Cardiac fibroblast (primary cell): ENCODE measurements around the gene TEX30.

Experiments
- DNase-seq, 2 donors: peaks; one replicate each; pipeline versions ENCODE4 v3.0.0 to v3.0.0-alpha.2; 2010; ENCODE audit warnings: low read depth in 2 of 2
- H3K4me3 ChIP-seq, 2 donors: replicated peaks in 1 of 2; 1 replicate in 1 of 2; 2 replicates in 1 of 2; pipeline ENCODE4 v1.5.1; 2011; ENCODE audit warnings: low read depth in 2 of 2, low read length in 2 of 2, mild to moderate bottlenecking in 2 of 2, moderate library complexity in 1 of 2
- TF ChIP-seq, protein P1 (sequence below): IDR thresholded peaks from one replicate; pipeline ENCODE4 v1.5.1; 2011; ENCODE audit warnings: low read depth, mild to moderate bottlenecking, low read length, inconsistent platforms

The TEX30 gene

DNA sequence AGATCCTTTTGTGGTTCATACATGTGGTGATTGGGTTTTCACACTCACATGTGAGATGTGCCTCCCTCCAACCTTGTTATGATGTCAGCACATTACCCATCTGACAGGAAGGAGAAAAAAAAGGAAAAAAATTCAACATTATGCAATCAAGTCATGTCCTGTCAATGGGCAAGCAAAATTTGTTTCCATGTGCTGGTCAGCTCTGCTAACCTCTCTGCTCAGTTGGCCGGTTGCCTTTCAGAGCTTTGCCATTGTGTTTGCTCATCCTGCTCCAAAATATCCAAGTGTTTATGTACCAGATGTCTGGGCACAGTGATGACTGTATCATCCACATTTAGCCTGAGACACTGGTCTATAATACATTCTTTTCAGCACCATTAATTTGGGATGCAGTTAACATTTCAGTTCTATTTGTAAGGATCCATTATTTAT lies 51.8 kb downstream of the TEX30 start:
- no peak overlapping the region for H3K4me3 ChIP-seq
- DNase-seq: peak; percentile 74 to 78
- TF ChIP-seq, protein P1, sequence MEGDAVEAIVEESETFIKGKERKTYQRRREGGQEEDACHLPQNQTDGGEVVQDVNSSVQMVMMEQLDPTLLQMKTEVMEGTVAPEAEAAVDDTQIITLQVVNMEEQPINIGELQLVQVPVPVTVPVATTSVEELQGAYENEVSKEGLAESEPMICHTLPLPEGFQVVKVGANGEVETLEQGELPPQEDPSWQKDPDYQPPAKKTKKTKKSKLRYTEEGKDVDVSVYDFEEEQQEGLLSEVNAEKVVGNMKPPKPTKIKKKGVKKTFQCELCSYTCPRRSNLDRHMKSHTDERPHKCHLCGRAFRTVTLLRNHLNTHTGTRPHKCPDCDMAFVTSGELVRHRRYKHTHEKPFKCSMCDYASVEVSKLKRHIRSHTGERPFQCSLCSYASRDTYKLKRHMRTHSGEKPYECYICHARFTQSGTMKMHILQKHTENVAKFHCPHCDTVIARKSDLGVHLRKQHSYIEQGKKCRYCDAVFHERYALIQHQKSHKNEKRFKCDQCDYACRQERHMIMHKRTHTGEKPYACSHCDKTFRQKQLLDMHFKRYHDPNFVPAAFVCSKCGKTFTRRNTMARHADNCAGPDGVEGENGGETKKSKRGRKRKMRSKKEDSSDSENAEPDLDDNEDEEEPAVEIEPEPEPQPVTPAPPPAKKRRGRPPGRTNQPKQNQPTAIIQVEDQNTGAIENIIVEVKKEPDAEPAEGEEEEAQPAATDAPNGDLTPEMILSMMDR: no peak

DNA sequence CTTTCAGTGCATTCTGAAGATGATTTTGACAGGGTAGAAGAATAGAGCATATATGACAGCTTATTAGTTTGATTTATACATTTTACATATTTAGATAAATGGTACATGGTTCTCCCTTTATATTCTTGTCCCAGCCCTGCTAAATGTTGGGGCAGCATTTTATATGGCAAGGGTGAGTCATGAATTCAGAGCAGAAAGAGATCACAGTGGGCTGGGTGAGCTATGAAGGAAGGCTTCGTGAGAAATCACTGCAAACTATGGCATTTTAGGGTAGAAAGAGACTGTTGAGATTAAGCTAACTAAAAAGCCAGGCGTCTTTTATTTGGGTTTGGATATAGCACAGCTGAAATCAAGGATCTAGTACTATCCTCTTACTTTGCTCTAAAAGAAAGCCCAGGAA lies 54.8 kb downstream of the TEX30 start:
- no peak for DNase-seq
- no peak overlapping the region for H3K4me3 ChIP-seq
- TF ChIP-seq, protein P1: no peak
